ENCODE measurements around the gene SCG5. TPM values are rescaled to one million over a fixed set of nuclear protein-coding genes. Genes with fewer than 3 reads are reported as not detected.

Gene SCG5
- total RNA-seq, 1 donor from 2014 or later, result 5.3 TPM

- DNase-seq (ENCODE audit: low spot score), result no peak
Measured at GRCh38 chr15:32690941-32691688, 49.6 kb downstream of the SCG5 start.

DNA sequence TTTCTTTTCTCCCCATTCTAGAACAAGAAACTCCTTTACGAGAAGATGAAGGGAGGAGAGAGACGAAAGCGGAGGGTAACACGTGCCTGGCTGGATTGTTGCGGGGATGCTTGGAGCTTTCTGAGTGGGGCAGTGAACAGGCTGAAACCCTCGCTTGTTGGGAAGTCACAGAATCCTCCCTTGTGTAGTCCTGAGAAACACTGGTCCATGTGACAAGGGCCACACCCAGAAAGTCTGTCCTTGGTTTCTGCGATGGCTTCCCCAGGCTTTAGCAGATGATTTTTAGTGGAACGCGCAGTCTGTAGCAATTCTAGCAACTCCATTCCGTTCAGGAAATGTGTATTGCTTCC, 50.2 kb downstream of the SCG5 start:
- no peak for DNase-seq (ENCODE audit: low spot score)

GRCh38 chr15:32692286-32692685, 50.8 kb downstream of the SCG5 start:
- DNase-seq (ENCODE audit: low spot score), result no peak

DNA sequence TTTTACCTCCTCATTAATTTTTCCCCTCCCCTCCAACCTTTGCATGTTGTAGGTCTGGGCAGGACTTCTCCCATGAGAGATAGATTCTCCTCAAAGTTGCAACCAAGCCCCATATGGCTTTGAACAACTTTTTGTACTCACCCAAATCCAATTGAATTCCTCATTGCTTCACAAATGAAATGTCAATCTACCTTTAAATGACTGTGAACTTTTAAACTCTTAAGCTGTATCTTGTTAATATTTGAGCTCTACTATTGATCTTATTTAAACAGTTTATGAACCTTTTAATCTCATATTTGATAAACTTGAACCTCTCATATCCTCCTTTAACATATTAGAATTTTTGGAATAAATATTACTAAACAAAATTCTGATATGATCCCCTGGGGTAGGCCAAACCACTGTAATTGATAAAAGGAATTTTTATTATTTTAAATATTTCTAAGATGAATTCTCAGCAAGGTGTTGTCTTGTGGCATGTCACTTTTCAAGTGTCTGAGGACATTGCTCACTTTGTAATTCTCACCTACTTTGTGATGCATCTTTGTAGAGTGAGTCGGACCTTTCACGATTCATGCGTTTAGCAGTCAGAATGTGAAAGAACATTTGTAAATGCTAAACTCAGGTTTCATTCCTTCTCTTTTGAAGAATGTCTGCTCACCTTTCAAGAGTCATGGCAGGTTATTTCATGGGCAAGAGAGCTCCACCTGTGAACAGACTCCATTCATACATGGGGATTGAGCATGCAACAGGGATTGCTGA, 52.9 kb downstream of the SCG5 start:
- no peak for DNase-seq (ENCODE audit: low spot score)

GRCh38 chr15:32698773-32699390, 57.4 kb downstream of the SCG5 start:
- no peak for DNase-seq (ENCODE audit: low spot score)

DNA sequence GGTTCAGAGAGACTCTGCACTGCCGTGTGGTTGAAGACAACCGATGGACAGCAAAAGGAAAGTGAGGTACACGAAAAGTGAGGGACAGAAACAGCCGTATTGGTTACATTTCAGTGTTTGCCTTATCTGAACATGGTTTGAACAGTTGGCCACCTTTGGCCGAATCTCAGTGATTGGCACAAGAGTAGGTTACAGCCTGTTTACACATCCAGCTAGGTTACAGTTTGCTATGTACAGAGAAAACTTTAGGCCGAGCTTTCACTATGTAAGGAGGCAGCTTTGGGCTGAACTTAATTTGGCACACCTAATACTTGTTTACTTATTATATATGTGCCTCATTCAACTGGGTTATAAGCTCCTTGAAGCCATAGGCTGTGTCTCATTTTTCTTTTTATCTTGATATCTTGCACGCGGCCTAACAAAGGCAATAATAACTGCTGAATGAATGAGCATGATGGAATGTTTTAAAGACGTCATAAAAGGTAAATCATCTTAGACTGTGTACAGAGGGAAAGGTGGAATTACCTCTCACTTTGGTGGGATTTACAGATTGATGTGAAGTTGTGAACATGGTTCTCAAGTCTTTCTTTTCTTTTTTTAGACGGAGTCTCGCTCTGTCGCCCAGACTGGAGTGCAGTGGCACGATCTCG, 59.1 kb downstream of the SCG5 start:
- DNase-seq (ENCODE audit: low spot score), result no peak

GRCh38 chr15:32701863-32702262, 60.4 kb downstream of the SCG5 start:
- no peak for DNase-seq (ENCODE audit: low spot score)

DNA sequence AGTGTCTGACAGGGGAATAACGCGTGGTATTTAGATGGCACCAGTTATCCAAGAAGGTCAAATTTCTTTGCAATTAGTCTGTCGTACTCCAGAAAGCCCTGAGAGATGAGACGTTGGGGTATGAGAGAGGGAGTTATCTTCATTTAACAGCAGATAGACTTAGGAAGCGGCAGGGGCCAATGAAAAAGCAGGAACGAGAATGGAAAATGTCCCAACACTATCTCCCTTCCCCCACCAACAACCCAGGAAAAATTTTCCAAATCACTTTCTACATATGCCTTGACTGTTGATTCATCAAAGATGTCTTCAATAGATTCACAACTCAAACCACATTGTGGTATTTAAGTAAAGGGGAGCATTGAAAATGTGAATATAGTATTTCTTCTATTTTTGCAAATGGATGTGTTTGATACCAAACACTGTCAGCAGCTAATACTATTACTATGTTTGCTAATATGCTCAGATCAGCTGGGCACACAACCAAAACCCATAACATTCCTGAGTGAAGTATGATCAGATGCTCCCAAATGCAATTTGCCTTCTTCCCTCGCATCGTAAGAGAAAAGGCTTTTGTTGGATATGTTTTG, 63.0 kb downstream of the SCG5 start:
- no peak for DNase-seq (ENCODE audit: low spot score)

DNA sequence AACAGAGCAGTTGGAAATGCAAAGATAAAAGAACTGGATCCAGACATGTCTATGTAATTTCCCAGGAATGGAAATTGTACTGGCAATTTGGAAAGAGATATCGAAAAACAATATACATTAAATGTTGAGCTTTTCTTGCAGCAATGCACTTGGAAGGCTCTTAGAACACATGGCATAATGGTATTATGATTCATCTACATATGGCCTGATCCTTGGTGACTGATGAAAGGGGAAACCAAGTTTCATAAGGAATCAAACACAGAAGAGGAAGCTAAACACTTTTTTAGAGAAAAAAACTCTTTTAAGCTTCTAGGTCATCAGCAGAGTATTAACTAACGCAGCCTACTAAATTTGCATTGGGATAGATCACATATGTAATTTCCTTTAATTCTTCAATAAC, 63.9 kb downstream of the SCG5 start:
- no peak for DNase-seq (ENCODE audit: low spot score)

GRCh38 chr15:32706704-32707103, 65.2 kb downstream of the SCG5 start:
- DNase-seq (ENCODE audit: low spot score), result no peak

GRCh38 chr15:32707436-32707835, 65.9 kb downstream of the SCG5 start:
- no peak for DNase-seq (ENCODE audit: low spot score)

DNA sequence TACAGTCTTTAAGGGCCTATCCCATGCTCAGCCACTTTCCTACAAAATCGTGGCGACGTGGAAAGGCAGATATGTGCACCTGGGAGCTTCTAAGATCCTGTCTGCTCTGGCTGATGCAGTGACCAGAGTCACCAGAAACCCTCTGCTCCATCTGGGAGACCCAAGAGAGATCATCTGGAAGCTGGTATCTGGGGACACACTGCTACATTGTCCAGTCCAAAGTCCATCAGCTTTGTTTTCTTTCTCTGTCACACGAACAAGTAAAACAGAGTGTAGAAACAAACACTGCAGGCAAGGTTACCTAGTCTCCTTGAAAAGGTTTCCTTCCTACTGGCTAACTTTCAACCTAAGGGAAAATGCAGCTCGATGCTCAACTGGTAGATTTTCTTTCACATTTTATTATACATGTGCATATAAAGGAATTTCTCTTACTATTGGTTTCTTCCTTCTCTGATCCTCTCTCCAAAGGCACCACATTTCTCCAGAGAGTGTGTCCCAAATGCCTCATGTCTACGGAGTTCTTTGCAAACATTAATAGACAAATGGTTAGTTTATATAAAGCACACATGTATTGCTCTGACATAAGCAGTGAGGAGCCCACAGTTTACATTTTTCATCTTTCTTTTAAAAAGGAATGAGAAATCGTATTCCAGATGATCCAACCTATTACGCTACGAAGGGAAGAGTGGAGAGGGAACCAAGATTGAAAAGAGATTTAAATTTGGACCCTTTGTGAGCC, 68.0 kb downstream of the SCG5 start:
- no peak for DNase-seq (ENCODE audit: low spot score)

DNA sequence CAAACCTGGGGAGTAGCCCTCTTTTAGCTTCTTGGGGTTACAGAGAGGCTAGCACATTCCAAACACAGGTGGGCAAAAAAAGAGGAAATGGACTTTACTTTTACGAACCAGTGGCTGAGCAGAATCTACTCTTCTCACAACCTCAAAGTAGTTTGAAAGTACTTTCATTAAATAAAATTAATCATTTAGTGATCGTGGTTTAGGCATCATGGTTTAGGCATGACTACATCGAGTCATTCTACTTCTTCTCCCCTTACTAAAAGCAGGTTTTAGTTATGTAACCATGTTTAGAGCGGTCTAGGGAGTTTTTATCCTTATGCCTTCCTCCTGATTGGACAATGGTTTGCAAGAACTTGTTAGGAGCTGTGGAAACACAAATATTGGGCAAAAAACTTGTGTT, 73.8 kb downstream of the SCG5 start:
- DNase-seq (ENCODE audit: low spot score), result no peak

- no peak for DNase-seq (ENCODE audit: low spot score)
Measured at GRCh38 chr15:32716216-32716914, 74.9 kb downstream of the SCG5 start.

DNA sequence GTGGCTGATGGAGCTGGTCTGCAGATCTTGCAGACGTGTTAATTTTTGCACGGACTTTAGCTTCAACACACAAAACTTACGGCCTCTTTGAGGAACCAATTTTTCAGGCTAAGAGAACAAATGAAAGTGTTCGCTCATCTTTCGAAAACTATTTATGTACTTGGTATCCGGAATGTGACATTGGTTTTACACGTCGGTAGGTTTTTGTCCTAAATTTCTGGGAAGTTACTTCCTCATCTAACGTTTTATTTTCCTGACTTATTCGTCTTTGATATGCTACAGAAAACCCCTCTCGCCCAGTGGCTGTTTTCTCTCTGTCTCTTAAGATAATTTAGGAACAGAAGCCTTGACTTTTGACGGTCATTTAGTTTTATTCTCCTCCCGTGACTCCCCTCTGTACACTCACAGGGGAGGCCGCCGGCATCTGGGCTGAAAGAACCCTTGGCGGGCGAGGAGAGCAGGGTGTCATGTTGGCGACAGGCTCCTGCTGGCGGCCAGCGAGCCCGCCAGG, 75.5 kb downstream of the SCG5 start:
- DNase-seq (ENCODE audit: low spot score), result no peak

- no peak for DNase-seq (ENCODE audit: low spot score)
Measured at GRCh38 chr15:32717426-32718226, 76.1 kb downstream of the SCG5 start, which contains the start of gene GREM1. GREM1 (plus strand) TSS chr15:32718004; CDS start chr15:32730691, 12,687 bp downstream.

DNA sequence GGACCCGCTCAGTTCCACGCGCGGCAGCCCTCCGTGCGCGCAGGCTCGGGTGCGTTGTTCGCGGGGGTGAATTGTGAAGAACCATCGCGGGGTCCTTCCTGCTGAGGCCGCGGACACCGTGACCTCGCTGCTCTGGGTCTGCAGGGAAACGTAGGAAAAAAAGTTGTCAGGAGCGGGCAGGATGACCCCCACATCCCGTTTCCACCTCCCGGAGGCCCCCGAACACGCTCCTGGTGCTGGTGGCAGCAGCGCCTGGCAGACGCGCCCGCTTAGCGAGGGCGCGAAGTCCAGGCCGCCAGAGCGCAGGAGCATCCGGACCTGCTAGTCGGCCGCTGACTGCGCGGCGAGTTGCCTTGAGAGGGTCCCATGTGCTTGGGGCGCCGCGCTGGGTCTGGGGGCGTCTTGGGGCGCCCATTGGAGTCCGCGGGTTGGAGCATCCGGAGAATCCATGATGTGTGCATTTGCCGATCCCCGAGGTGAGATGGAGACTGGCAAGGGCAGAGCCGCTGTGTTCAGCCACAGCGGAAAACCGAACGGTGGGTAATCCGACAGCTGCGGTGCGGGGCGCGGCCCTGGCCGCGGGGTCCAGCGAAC, 76.8 kb downstream of the SCG5 start:
- DNase-seq (ENCODE audit: low spot score), result no peak

Measured in mesenteric fat pad (tissue), 1 donor.